ENCODE data around the gene SLC12A7. TPM values are rescaled to one million over a fixed set of nuclear protein-coding genes. Genes with fewer than 3 reads are reported as not detected.
"Not testable (repeated sequence)": the region's sequence is repeated elsewhere in the genome, so short reads cannot be mapped to it uniquely, and the experiment has no call there.

The SLC12A7 gene
- total RNA-seq, 2 donors from 2014 or later = 17.6 to 28.2 TPM

- H3K4me3 Mint-ChIP-seq = no peak overlapping the region
- ATAC-seq (replicated peaks) = no peak
- H3K27ac Mint-ChIP-seq = no peak overlapping the region
- H3K9me3 Mint-ChIP-seq = no peaks in the 10 kb centered on the region
- H3K27me3 Mint-ChIP-seq = peaks cover 4% of the 10 kb centered on the region
- no peaks in the 10 kb centered on the region for H3K36me3 Mint-ChIP-seq (ENCODE audit: low read depth)
- no peaks in the 10 kb centered on the region for H3K4me1 Mint-ChIP-seq
Measured at GRCh38 chr5:1030801-1031271, 81.0 kb downstream of the SLC12A7 start.

GRCh38 chr5:1029945-1030625, 81.8 kb downstream of the SLC12A7 start:
- no peak for ATAC-seq (replicated peaks)
- Mint-ChIP-seq H3K4me3 (no peak overlapping the region), H3K27ac (no peak overlapping the region), H3K9me3 (no peaks in the 10 kb centered on the region), H3K27me3 (peaks cover 3% of the 10 kb centered on the region), H3K4me1 (no peaks in the 10 kb centered on the region), H3K36me3 (ENCODE audit: low read depth) (no peaks in the 10 kb centered on the region)

- Mint-ChIP-seq H3K27ac (no peak overlapping the region), H3K9me3 (no peaks in the 10 kb centered on the region), H3K4me1 (no peaks in the 10 kb centered on the region), H3K4me3 (no peak overlapping the region), H3K36me3 (ENCODE audit: low read depth) (no peaks in the 10 kb centered on the region), H3K27me3 (no peaks in the 10 kb centered on the region)
- no peak for ATAC-seq (replicated peaks)
Measured at GRCh38 chr5:1029282-1029944, 82.5 kb downstream of the SLC12A7 start.

DNA sequence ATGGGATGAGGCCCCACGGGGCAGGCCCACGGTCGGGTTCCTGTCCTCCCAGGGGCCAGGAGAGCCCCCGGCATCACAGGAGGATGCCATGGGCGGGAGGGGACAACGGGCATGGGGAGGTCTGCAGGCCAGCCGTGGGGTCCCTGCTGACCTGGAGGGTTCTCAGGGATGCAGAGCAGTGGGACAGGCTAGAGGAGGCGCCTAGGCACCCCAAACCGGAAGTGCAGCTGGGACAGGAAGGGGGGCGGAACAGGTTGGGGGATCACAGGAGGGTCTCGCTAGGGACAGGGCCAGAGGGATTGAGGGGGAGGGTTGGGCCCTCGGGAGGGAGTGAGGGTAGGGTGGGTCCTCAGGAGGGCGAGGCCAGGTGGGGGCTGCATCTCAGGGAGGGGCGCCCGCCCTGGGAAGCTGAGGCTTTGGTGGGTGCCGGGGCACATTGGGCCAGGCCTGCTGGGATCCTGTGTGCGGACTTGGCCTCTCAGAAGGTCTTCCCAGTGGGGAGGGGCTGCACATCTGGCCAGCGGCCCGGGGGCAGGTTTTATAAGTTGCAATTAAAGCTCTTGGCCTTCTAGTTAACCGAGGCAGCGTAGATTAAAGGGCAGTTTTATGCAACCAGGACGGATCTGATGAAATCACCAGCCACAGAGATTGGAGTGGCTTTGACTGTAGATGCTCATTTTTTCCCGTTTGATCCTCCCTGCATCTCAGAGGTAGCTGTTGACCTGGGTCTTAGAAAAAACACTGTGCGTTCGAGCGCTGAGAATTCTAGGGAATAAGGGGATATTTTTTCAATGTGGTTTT, 83.2 kb downstream of the SLC12A7 start:
- no peaks in the 10 kb centered on the region for H3K4me1 Mint-ChIP-seq
- H3K9me3 Mint-ChIP-seq = no peaks in the 10 kb centered on the region
- no peak overlapping the region for H3K27ac Mint-ChIP-seq
- H3K36me3 Mint-ChIP-seq (ENCODE audit: low read depth) = no peaks in the 10 kb centered on the region
- no peaks in the 10 kb centered on the region for H3K27me3 Mint-ChIP-seq
- ATAC-seq (replicated peaks) = no peak
- no peak overlapping the region for H3K4me3 Mint-ChIP-seq

- Mint-ChIP-seq H3K27ac (no peak overlapping the region), H3K9me3 (no peaks in the 10 kb centered on the region), H3K36me3 (ENCODE audit: low read depth) (no peaks in the 10 kb centered on the region), H3K4me1 (no peaks in the 10 kb centered on the region), H3K4me3 (no peak overlapping the region), H3K27me3 (no peaks in the 10 kb centered on the region)
- no peak for ATAC-seq (replicated peaks)
Measured at GRCh38 chr5:1027631-1028441, 84.0 kb downstream of the SLC12A7 start.

GRCh38 chr5:1026700-1027621, 84.9 kb downstream of the SLC12A7 start:
- no peak overlapping the region for H3K27ac Mint-ChIP-seq
- no peak for ATAC-seq (replicated peaks)
- H3K9me3 Mint-ChIP-seq = no peaks in the 10 kb centered on the region
- no peaks in the 10 kb centered on the region for H3K27me3 Mint-ChIP-seq
- H3K4me1 Mint-ChIP-seq = no peaks in the 10 kb centered on the region
- no peaks in the 10 kb centered on the region for H3K36me3 Mint-ChIP-seq (ENCODE audit: low read depth)
- no peak overlapping the region for H3K4me3 Mint-ChIP-seq

DNA sequence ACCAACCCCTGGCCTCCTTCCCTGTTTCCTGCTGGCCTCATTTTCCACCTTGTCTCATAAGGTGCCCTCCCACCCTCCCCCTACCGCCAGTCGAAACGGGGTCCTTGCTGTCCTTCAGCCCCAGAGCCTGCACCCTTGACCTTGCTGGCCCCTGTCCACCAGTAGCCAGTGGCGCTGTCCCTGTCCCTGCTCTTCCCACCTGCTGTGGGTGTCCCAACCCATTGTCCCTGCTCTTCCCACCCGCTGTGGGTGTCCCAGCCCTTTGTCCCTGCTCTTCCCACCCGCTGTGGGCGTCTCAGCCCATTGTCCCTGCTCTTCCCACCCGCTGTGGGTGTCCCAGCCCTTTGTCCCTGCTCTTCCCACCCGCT, 89.9 kb downstream of the SLC12A7 start:
- not testable (repeated sequence) for H3K4me3 Mint-ChIP-seq; H3K27ac Mint-ChIP-seq; H3K9me3 Mint-ChIP-seq; H3K4me1 Mint-ChIP-seq; ATAC-seq (replicated peaks); H3K27me3 Mint-ChIP-seq; H3K36me3 Mint-ChIP-seq (ENCODE audit: low read depth)

DNA sequence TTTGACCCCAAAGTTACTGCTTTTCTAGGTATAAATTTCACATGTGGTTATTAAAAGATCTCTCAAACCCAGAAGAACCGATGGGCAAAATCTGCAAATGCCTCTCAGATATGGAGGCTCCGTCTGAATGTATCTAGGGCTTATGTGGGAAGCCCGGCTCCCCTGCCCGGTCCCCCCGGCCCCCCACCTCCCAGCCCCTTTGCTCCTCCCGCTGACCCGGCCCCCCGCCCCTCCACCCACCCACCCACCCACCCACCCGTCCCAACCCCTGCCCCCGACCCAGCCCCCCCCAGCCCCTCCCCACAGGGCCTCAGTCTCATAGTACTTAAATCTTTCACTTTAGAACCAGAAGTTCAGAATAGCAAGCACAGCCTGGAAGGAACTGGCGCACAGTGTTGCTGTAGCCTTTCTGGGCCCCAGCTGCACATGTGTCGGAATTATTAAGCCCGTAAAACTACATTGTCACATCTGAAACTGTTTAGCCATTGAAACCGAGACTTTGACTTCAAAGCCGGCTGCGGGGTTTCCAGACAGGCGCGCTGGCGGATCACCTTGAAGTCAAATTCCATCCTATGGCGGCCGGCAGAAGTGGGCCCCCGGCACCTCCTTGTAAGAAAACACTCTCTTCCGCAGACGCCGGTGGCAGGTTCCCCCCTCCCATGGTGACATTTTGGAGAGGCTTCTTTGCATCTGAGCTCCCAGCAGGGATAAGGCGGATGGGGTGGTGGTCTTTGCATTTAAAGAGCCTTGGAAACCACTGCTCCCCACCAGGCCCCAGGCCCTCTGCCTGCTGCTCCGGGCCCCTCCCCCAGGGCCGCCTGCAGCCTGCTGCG, 90.5 kb downstream of the SLC12A7 start:
- Mint-ChIP-seq H3K27me3 (no peaks in the 10 kb centered on the region), H3K4me1 (no peaks in the 10 kb centered on the region), H3K4me3 (no peak overlapping the region), H3K36me3 (ENCODE audit: low read depth) (no peaks in the 10 kb centered on the region), H3K9me3 (no peaks in the 10 kb centered on the region), H3K27ac (no peak overlapping the region)
- peak; percentile 24 for ATAC-seq (replicated peaks)

DNA sequence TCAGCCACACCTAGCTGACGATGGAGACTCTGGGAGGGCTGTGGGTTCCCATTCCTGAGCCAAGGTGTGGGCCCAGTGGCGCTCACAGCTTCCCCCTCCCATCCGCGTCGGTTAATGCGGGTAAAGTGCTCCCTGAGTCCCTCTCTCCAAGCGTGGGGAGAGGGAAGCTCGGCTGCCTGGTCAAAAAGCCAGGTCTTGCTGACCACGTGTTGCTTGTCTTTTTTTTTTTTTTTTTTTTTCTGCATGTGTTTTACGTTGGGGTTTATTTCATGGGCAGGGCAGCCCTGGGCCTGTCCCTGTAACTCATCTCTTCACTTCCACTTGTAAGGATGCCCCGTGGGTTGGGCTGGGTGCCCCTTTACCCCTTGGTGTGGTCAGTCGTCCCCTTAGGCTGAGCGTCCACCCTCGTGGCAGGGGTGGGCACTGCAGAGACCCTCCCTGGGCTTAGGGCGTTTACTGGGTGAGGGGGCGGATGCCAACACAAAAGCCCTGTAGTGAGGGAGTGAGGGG, 91.4 kb downstream of the SLC12A7 start:
- Mint-ChIP-seq H3K27me3 (no peaks in the 10 kb centered on the region), H3K36me3 (ENCODE audit: low read depth) (no peaks in the 10 kb centered on the region), H3K27ac (no peak overlapping the region), H3K9me3 (no peaks in the 10 kb centered on the region), H3K4me1 (no peaks in the 10 kb centered on the region), H3K4me3 (no peak overlapping the region)
- no peak for ATAC-seq (replicated peaks)

DNA sequence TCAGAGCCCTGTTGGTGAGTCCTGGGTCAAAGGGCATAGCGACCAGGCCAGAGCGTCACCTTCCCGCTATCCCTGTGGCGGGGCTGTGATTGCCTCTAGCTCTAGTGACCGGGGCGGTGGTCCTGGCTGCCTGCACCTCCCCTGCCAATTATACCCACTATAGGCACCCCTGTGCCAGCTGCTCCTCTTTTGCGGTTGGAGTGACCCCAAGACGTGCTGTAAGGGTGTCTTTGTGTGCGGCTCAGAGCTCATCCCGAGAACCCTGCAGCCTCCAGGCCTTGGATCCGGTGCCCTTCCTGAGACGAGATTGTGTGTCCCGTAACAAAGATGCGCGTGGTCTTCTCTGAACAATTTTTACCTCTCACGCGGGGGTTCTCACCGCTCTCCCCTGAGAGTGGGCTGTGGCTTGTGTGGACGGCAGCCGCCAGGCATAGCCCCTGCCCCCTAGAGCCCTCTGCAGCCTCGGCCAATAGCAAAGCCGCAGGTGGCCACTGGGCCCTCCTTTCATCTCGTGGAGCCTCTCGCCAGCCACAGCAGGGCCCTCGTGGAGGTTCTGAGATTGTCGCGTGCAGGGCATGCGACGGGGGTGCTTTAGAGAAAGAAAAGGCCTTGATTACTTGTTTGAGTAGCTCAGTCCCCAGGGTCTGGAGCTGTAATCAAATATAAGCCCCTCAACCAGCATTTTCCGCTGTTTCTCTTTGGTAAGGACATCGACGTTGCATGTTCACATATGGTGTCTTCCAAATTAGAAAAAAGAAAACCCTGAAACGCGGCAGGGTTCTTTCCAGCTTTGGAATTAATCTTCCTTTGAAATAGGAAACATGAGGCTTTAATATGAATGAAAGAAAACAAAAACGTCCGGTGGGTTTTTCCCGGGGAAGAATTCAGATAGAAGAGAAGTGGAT, 92.6 kb downstream of the SLC12A7 start:
- no peak overlapping the region for H3K27ac Mint-ChIP-seq
- no peaks in the 10 kb centered on the region for H3K36me3 Mint-ChIP-seq (ENCODE audit: low read depth)
- H3K4me1 Mint-ChIP-seq = no peaks in the 10 kb centered on the region
- H3K9me3 Mint-ChIP-seq = no peaks in the 10 kb centered on the region
- H3K4me3 Mint-ChIP-seq = no peak overlapping the region
- H3K27me3 Mint-ChIP-seq = no peaks in the 10 kb centered on the region
- no peak for ATAC-seq (replicated peaks)

- Mint-ChIP-seq H3K36me3 (ENCODE audit: low read depth) (no peaks in the 10 kb centered on the region), H3K27ac (no peak overlapping the region), H3K27me3 (no peaks in the 10 kb centered on the region), H3K9me3 (no peaks in the 10 kb centered on the region), H3K4me1 (no peaks in the 10 kb centered on the region), H3K4me3 (no peak overlapping the region)
- ATAC-seq (replicated peaks) = no peak
Measured at GRCh38 chr5:1018596-1018995, 93.3 kb downstream of the SLC12A7 start.
